ENCODE data around the gene TFEC.

The TFEC gene

DNA sequence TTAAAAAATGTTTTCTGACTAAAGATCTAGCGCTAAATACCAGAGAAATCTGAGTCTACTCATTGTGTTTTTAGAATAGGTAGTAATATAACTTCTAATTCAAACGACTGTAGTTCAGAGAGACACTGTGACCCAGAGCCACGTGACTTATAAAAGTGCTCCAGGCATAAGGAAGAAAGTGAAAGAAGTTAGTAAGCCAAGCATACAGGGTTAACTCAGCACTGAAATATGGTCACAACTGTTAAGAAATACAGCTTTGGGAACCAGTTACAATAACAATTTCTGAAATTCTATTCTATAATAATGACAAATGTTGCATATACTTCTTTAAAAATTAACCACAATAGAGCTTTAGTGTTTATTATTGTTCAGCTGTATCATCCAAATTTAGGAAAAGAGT lies 119.1 kb downstream of the TFEC start:
- no peak for DNase-seq

DNA sequence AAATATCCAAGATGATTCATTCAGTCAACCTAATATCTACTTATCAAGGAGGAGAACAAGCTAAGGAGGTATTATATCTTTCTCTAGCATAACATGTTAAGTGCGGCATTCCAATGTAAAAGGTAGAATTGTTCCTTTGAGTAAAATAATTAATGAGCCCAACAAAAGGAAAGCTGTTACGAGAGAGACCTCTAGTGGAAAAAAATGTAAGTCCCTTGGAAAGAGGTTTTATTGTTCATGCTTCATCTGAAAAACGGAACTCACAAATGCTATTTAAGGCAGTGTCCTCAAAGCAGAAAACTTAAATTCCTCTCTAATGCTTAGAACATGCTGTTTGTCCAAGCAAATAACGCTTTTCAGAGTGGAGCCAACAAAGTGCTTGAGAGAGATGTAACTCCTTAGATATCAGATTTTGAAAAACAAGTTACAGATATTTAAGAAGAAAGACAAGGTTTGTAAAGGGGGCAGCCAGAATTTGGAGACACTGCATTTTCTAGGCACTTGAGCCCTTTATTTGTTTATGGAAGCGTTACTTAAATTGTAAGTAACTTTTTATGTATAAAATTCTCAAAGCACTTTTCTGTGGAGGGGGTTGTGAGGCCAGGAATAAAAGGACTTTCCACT lies 119.9 kb downstream of the TFEC start:
- DNase-seq, result no peak

DNA sequence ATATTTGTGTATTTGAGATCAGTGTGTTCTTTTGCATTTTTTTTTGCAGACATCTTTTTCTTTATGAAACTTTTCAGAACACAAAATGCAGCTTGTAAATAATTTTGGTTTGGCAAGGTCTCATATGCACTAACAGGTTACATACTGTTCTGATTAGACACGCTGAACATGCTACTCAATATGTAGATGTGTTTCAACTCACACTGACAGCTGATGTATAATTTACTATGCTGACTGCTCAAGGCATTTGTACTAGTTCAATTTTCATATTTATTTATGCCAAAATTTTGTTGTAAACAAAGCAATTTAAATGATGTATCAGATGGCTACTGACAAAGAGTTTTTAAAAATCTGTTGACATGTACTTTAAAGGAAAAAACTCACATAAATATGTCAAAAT lies 123.8 kb downstream of the TFEC start:
- no peak for DNase-seq

DNA sequence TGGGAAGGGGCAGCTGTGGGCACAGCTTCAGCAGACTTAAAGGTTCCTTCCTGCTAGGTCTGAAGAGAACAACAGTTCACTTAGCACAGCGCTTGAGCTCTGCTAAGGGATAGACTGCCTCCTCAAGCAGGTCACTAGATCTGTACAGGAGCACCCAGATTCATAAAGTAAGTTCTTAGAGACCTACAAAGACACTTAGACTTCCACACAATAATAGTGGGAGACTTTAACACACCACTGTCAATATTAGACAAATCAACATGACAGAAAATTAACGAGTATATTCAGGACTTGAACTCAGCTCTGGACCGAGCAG lies 140.9 kb downstream of the TFEC start:
- no peak for DNase-seq

DNA sequence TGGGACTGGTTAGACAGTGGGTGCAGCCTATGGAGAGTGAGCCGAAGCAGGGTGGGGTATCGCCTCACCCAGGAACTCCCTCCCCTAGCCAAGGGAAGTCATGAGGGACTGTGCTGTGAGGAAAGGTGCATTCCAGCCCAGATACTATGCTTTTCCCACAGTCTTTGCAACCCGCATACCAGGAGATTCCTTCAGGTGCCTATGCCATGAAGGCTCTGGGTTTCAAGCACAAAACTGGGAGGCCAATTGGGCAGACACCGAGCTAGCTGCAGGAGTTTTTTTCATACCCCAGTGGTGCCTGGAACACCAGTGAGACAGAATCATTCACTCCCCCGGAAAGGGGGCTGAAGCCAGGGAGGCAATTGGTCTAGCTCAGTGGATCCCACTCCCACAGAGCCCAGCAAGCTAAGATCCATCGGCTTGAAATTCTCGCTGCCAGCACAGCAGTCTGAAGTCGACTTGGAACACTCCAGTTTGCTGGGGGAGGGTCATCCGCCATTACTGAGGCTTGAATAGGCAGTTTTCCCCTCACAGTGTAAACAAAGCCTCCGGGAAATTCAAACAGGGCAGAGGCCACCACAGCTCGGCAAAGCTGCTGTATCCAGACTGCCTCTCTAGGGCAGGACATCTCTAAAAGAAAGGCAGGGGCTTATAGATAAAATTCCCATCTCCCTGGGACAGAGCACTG lies 141.4 kb downstream of the TFEC start:
- no peak for DNase-seq

DNA sequence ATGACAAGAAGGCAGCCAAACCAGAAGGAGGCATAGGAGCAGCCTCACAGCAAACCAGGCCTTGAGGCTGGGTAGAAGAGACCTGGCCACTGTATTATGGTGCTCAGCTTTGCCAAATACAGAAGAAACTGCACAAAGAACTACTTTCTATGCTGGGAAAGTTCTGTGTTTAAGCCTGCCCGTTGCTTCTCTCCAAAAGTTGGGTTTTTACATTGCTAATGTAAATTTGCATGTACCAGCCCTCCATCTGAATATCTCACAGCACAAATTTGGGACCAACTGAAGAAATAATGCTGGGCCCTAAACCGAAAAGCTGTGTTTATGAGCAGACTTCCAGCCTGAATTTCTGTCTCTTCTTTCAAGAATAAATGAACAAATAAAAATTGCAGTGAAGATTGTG lies 145.0 kb downstream of the TFEC start:
- no peak for DNase-seq
